NCI-H345 (cell line): Measurements from ENCODE around the gene NOL4L.
A peak's percentile ranks its signal among the peaks of the same experiment; 100 is the strongest.
"Not testable (repeated sequence)": the region's sequence is repeated elsewhere in the genome, so short reads cannot be mapped to it uniquely, and the experiment has no call there.

Source experiments
- DNase-seq: peaks from one replicate; lab custom pipeline; 2025; lab: John Stamatoyannopoulos, UW

Gene NOL4L

GRCh38 chr20:32596681-32597252, 11.6 kb upstream of the NOL4L start:
- no peak for DNase-seq

GRCh38 chr20:32595143-32595542, 10.0 kb upstream of the NOL4L start:
- DNase-seq, result no peak

GRCh38 chr20:32594669-32595068, 9.5 kb upstream of the NOL4L start:
- DNase-seq, result not testable (repeated sequence)

GRCh38 chr20:32594204-32594603, 9.1 kb upstream of the NOL4L start:
- DNase-seq, result no peak

- not testable (repeated sequence) for DNase-seq
Measured at GRCh38 chr20:32592616-32593015, 7.5 kb upstream of the NOL4L start.

GRCh38 chr20:32592022-32592421, 6.9 kb upstream of the NOL4L start:
- no peak for DNase-seq

GRCh38 chr20:32589769-32590168, 4.6 kb upstream of the NOL4L start:
- no peak for DNase-seq

GRCh38 chr20:32589256-32589655, 4.1 kb upstream of the NOL4L start:
- DNase-seq, result no peak

- DNase-seq, result no peak
Measured at GRCh38 chr20:32588040-32588439, 2.9 kb upstream of the NOL4L start.

- DNase-seq, result no peak
Measured at GRCh38 chr20:32586291-32586690, 1.2 kb upstream of the NOL4L start.

- no peak for DNase-seq
Measured at GRCh38 chr20:32585586-32586127, 524 bp upstream of the NOL4L start.

GRCh38 chr20:32583581-32584070, 1.5 kb downstream of the NOL4L start:
- peak; percentile 41 for DNase-seq

- peak; percentile 41 for DNase-seq
Measured at GRCh38 chr20:32582659-32583580, 2.2 kb downstream of the NOL4L start.

GRCh38 chr20:32581839-32582658, 3.1 kb downstream of the NOL4L start:
- peak; percentile 27 for DNase-seq

- DNase-seq, result no peak
Measured at GRCh38 chr20:32580970-32581838, 3.9 kb downstream of the NOL4L start.

- DNase-seq, result no peak
Measured at GRCh38 chr20:32580219-32580969, 4.7 kb downstream of the NOL4L start.

- DNase-seq, result no peak
Measured at GRCh38 chr20:32578840-32579390, 6.2 kb downstream of the NOL4L start.

- DNase-seq, result not testable (repeated sequence)
Measured at GRCh38 chr20:32578062-32578461, 7.1 kb downstream of the NOL4L start.

- no peak for DNase-seq
Measured at GRCh38 chr20:32577657-32578056, 7.5 kb downstream of the NOL4L start.

- no peak for DNase-seq
Measured at GRCh38 chr20:32577023-32577422, 8.1 kb downstream of the NOL4L start.
